Right renal pelvis (tissue), 4 donors: ENCODE measurements around the gene ZNF469. TPM values are rescaled to one million over a fixed set of nuclear protein-coding genes. Genes with fewer than 3 reads are reported as not detected.

Experiments
- DNase-seq, 4 donors: peaks; one replicate each; pipeline ENCODE4 v3.0.0-alpha.2; 2013; ENCODE audit warnings: low read depth in 4 of 4, low spot score in 3 of 4, missing footprints in 1 of 4
- polyA plus RNA-seq, 4 donors: library from polyadenylated mRNA; unstranded; fragments of 120-200 nt; gene quantifications; one replicate each; pipeline ENCODE4 v1.2.1, GENCODE V29; 2013; ENCODE audit not compliant: insufficient read length in 4 of 4

ZNF469 gene
- polyA plus RNA-seq, 4 donors: 1.3 to 1.8 (median 1.4) TPM

GRCh38 chr16:88389191-88389590, 6.4 kb downstream of the ZNF469 start:
- no peak for DNase-seq

- DNase-seq: no peak
Measured at GRCh38 chr16:88389621-88390160, 6.9 kb downstream of the ZNF469 start.

GRCh38 chr16:88390265-88390664, 7.5 kb downstream of the ZNF469 start:
- no peak for DNase-seq

- no peak for DNase-seq
Measured at GRCh38 chr16:88390735-88391134, 8.0 kb downstream of the ZNF469 start.

- DNase-seq: no peak
Measured at GRCh38 chr16:88391144-88391850, 8.5 kb downstream of the ZNF469 start.

GRCh38 chr16:88392111-88392510, 9.4 kb downstream of the ZNF469 start:
- DNase-seq: no peak

GRCh38 chr16:88392616-88393015, 9.9 kb downstream of the ZNF469 start:
- DNase-seq: no peak

GRCh38 chr16:88393034-88393433, 10.3 kb downstream of the ZNF469 start:
- no peak for DNase-seq

- DNase-seq: no peak
Measured at GRCh38 chr16:88393571-88393970, 10.8 kb downstream of the ZNF469 start.

GRCh38 chr16:88394426-88394825, 11.7 kb downstream of the ZNF469 start:
- no peak for DNase-seq

GRCh38 chr16:88395669-88396584, 13.2 kb downstream of the ZNF469 start:
- DNase-seq: no peak

- no peak for DNase-seq
Measured at GRCh38 chr16:88398170-88398873, 15.6 kb downstream of the ZNF469 start.

GRCh38 chr16:88398874-88399178, 16.1 kb downstream of the ZNF469 start:
- no peak for DNase-seq

- DNase-seq: no peak
Measured at GRCh38 chr16:88400186-88400585, 17.4 kb downstream of the ZNF469 start.

- no peak for DNase-seq
Measured at GRCh38 chr16:88401604-88402246, 19.0 kb downstream of the ZNF469 start.

GRCh38 chr16:88402551-88403240, 19.9 kb downstream of the ZNF469 start:
- no peak for DNase-seq

- DNase-seq: no peak
Measured at GRCh38 chr16:88403794-88404581, 21.2 kb downstream of the ZNF469 start.

GRCh38 chr16:88404769-88405168, 22.0 kb downstream of the ZNF469 start:
- DNase-seq: no peak
